H1 (cell line): ENCODE data around the gene CIT.

ENCODE experiments used
- CTCF ChIP-seq, 3 experiments: IDR thresholded peaks; 1 replicate in 2 of 3; 2 replicates in 1 of 3; pipeline versions ENCODE4 v1.5.1 to v1.6.1; 2011; ENCODE audit warnings: low read length in 3 of 3, mild to moderate bottlenecking in 3 of 3, inconsistent platforms in 2 of 3, low read depth in 1 of 3, moderate library complexity in 1 of 3; ENCODE audit not compliant: insufficient read depth in 1 of 3; ENCODE audit errors: control extremely low read depth in 1 of 3
- EGR1 ChIP-seq: IDR thresholded peaks from 2 replicates; pipeline ENCODE4 v1.6.1; 2011; ENCODE audit warnings: low read depth, low read length, borderline replicate concordance
- EP300 ChIP-seq, 2 experiments: IDR thresholded peaks; 1 replicate in 1 of 2; 2 replicates in 1 of 2; pipeline ENCODE4 v1.6.1; 2011 to 2012; ENCODE audit warnings: low read depth in 2 of 2, low read length in 2 of 2, mild to moderate bottlenecking in 2 of 2, borderline replicate concordance in 1 of 2, inconsistent platforms in 1 of 2, moderate library complexity in 1 of 2
- EZH2 ChIP-seq: fragments of 200-600 bp; sonication (generic); IDR thresholded peaks from 2 replicates; pipeline ENCODE4 v1.7.1; 2012; ENCODE audit warnings: low read depth, mild to moderate bottlenecking, moderate library complexity, low read length, inconsistent platforms; ENCODE audit not compliant: severe bottlenecking
- HDAC2 ChIP-seq, 2 experiments: fragments of 300-600 bp in 1 of 2; sonication (generic) in 1 of 2; IDR thresholded peaks; 2 replicates each; pipeline ENCODE4 v1.6.1; 2011 to 2012; ENCODE audit warnings: low read depth in 2 of 2, low read length in 2 of 2, mild to moderate bottlenecking in 2 of 2, moderate library complexity in 2 of 2, borderline replicate concordance in 1 of 2, inconsistent platforms in 1 of 2
- POLR2A ChIP-seq, 2 experiments: IDR thresholded peaks; 1 replicate in 1 of 2; 2 replicates in 1 of 2; pipeline ENCODE4 v1.6.1; 2011; ENCODE audit warnings: low read depth in 2 of 2, low read length in 2 of 2, mild to moderate bottlenecking in 2 of 2; ENCODE audit errors: control extremely low read depth in 1 of 2
- SRF ChIP-seq: IDR thresholded peaks from 2 replicates; pipeline ENCODE4 v1.6.1; 2011; ENCODE audit warnings: mild to moderate bottlenecking, low read depth, low read length, moderate library complexity
- SUZ12 ChIP-seq: fragments of 200-600 bp; sonication (generic); IDR thresholded peaks from 2 replicates; pipeline ENCODE4 v1.6.1; 2012; ENCODE audit warnings: mild to moderate bottlenecking, inconsistent platforms, low read length, moderate library complexity, mixed read lengths
- TAF1 ChIP-seq: IDR thresholded peaks from 2 replicates; pipeline ENCODE4 v1.6.1; 2011; ENCODE audit warnings: mild to moderate bottlenecking, low read depth, low read length
- USF2 ChIP-seq: IDR thresholded peaks from 2 replicates; pipeline ENCODE4 v1.6.1; 2011; ENCODE audit warnings: low read length, improper control_type of control experiment
- ZNF274 ChIP-seq: IDR thresholded peaks from 2 replicates; pipeline ENCODE4 v1.7.0; 2012; ENCODE audit warnings: low read length, borderline replicate concordance; ENCODE audit errors: extremely low read depth
- TF ChIP-seq, protein P1 (sequence below): IDR thresholded peaks from 2 replicates; pipeline ENCODE4 v1.6.1; 2012; ENCODE audit warnings: inconsistent platforms

DNA sequence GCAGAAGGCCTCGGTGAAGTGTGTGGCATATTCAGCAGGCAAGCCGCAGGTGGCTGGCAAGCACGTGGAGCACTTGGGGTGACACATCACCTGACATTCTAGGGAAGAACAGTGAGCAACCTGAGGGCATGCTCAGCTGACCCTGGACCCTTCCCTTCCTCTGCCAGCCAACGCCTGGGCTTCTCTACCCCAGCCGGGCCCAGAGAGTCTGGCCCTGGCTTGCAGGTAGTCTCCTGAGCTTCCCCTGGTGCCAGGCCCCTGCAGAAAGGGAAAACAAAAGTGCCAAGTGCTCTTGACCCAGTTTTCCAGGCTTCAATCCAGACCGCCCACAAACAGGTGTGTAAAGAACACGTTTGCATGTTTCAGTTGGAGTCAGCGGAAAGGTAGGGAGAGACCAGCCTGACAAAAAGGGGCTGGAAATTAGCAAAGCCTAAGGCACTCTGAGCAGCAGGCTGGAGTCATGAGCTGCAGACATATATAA lies 163.5 kb downstream of the CIT start:
- TF ChIP-seq TAF1 (no peak), CTCF (IDR thresholded peaks at IDR 0.05; ENCODE audit: control extremely low read depth in 1 of 3, insufficient read depth in 1 of 3, low read depth in 1 of 3, low read length in 3 of 3) (no peak), EZH2 (no peak), POLR2A (IDR thresholded peaks at IDR 0.05; ENCODE audit: control extremely low read depth in 1 of 2, low read depth in 2 of 2, low read length in 2 of 2) (no peak), ZNF274 (no peak), SUZ12 (no peak), HDAC2 (IDR thresholded peaks at IDR 0.05; ENCODE audit: borderline replicate concordance in 1 of 2, low read depth in 2 of 2, low read length in 2 of 2) (no peak), EGR1 (no peak), USF2 (no peak), SRF (no peak), EP300 (IDR thresholded peaks at IDR 0.05; ENCODE audit: borderline replicate concordance in 1 of 2, low read depth in 2 of 2, low read length in 2 of 2) (no peak)
- TF ChIP-seq, protein P1, sequence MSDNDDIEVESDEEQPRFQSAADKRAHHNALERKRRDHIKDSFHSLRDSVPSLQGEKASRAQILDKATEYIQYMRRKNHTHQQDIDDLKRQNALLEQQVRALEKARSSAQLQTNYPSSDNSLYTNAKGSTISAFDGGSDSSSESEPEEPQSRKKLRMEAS = no peak
